Stimulated activated CD4-positive, alpha-beta T cell treated with anti-CD3 and anti-CD28 coated beads, Interleukin-4, amount 100 ng/mL, for 24 hours (primary cell): ENCODE measurements around the gene PAK3.

Source experiments
- DNase-seq: peaks from one replicate; pipeline ENCODE4 v3.0.0-alpha.2; 2020

The PAK3 gene

GRCh38 chrX:111265486-111265885, 169.5 kb downstream of the PAK3 start:
- DNase-seq: no peak

GRCh38 chrX:111268506-111268905, 172.5 kb downstream of the PAK3 start:
- DNase-seq: no peak

DNA sequence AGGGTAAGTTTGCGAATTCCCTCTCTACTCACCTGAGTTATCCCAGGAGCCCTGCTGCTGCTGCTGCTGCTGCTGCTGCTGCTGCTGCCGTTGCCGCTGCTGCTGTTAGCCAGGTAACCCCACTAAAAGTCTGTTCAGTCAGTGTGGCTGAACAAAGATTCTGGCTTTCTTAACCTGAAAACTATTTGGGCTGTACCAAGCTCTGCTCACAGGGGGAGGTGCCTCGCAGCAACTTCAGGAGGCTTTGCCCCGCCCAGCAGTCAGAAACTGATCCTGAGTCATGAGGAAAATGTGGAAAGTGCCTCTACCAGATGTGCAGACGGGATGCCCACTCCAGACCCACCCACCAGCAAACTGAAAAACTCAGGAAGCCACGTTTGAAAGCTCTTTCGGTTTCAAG, 174.3 kb downstream of the PAK3 start, which contains the start of gene CAPN6:
CAPN6 (minus strand) TSS at position 145 of the 400 bp plus-strand sequence. CDS start 6,547 bp downstream, outside the sequence.
- no peak for DNase-seq
